Measurements from ENCODE around the gene HTD2. TPM values are rescaled to one million over a fixed set of nuclear protein-coding genes. Genes with fewer than 3 reads are reported as not detected.

The HTD2 gene
- total RNA-seq, 1 experiment from 2014 or later = 13.5 TPM

DNA sequence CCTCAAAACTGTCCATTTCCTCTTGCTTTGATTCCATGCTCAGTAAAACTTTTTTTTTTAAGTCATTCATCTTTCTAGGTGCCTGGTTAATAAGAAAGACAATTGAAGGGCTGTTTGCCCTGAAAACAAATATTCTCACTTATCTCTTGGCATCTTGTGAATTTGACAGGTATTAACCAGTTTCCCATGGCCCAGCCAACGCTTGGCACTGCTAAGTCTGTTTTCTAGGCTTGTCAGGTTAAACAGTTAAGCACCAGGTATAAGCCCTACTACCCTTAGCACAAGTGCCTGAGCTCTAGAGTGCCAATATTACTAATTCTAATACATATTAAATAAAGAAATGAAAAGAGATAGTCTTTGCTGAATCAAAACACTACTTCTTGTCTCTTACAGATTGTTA is 62.7 kb downstream of the HTD2 start:
- intact Hi-C loops (cut with micrococcal nuclease) = no loop called here
- Histone ChIP-seq H3K9ac (ENCODE audit: low read length) (no peak overlapping the region), H3K9me2 (ENCODE audit: insufficient read depth) (no peaks in the 10 kb centered on the region), H3K27me3 (ENCODE audit: insufficient read depth, low read length) (no peaks in the 10 kb centered on the region), H3K4me1 (ENCODE audit: control insufficient read depth in 1 of 2, insufficient read depth in 2 of 2, low read length in 2 of 2) (no peaks in the 10 kb centered on the region), H3K4me2 (ENCODE audit: low read length) (no peak overlapping the region), H3K36me3 (ENCODE audit: control insufficient read depth in 1 of 2, insufficient read depth in 2 of 2, low read length in 2 of 2) (no peaks in the 10 kb centered on the region), H4K20me1 (ENCODE audit: insufficient read depth) (no peaks in the 10 kb centered on the region), H3K9me3 (ENCODE audit: control insufficient read depth in 1 of 2, insufficient read depth in 1 of 2, low read depth in 1 of 2, low read length in 2 of 2) (no peaks in the 10 kb centered on the region), H3K27ac (ENCODE audit: low read depth, low read length) (no peak overlapping the region), H3K79me2 (ENCODE audit: insufficient read depth, low read length) (no peaks in the 10 kb centered on the region), H3K4me3 (replicated peaks in 1 of 2; ENCODE audit: low read depth in 1 of 2, low read length in 2 of 2) (no peak overlapping the region), H2AFZ (ENCODE audit: low read depth, low read length, poor library complexity, severe bottlenecking) (no peak overlapping the region)
- DNase-seq (ENCODE audit: low read depth, low spot score) (no peak), ATAC-seq (no peak)
- RAD21 ChIA-PET (ENCODE audit: low non-redundant PET in 1 of 2, low total read pairs in 2 of 2, uncharacterized antibody in 2 of 2, unreplicated experiment in 2 of 2) = no interaction called here
- TF ChIP-seq YY1 (IDR thresholded peaks at IDR 0.05; ENCODE audit: extremely low read depth, insufficient replicate concordance, low read depth, low read length) (no peak), ZFX (IDR thresholded peaks at IDR 0.05) (no peak), FOSL1 (IDR thresholded peaks at IDR 0.05; ENCODE audit: low read depth) (no peak), SIN3A (IDR thresholded peaks at IDR 0.05; ENCODE audit: low read depth) (no peak), ZNF274 (IDR thresholded peaks at IDR 0.05; ENCODE audit: low read depth, low read length) (no peak), CEBPB (IDR thresholded peaks at IDR 0.05; ENCODE audit: low read depth) (no peak), ELF1 (IDR thresholded peaks at IDR 0.05; ENCODE audit: borderline replicate concordance, low read depth) (no peak), TCF7L2 (IDR thresholded peaks at IDR 0.05; ENCODE audit: borderline replicate concordance, extremely low read depth, insufficient read depth, insufficient read length) (no peak), EZH2phosphoT487 (IDR thresholded peaks at IDR 0.05; ENCODE audit: borderline replicate concordance) (no peak), JUND (IDR thresholded peaks at IDR 0.05) (no peak), POLR2A (IDR thresholded peaks at IDR 0.05; ENCODE audit: borderline replicate concordance, extremely low read depth, insufficient read depth, insufficient read length) (no peak), MAX (IDR thresholded peaks at IDR 0.05) (no peak), SRF (IDR thresholded peaks at IDR 0.05; ENCODE audit: low read depth) (no peak), CBX3 (IDR thresholded peaks at IDR 0.05; ENCODE audit: low read depth) (no peak), CTCF (IDR thresholded peaks at IDR 0.05 in 2 of 3, conservative IDR thresholded peaks at IDR 0.05 in 1 of 3; ENCODE audit: borderline replicate concordance in 1 of 3, insufficient read depth in 1 of 3, low read depth in 2 of 3, low read length in 2 of 3) (no peak)
- TF ChIP-seq, protein P1, sequence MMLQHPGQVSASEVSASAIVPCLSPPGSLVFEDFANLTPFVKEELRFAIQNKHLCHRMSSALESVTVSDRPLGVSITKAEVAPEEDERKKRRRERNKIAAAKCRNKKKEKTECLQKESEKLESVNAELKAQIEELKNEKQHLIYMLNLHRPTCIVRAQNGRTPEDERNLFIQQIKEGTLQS (IDR thresholded peaks at IDR 0.05) = no peak
- TF ChIP-seq, protein P2, sequence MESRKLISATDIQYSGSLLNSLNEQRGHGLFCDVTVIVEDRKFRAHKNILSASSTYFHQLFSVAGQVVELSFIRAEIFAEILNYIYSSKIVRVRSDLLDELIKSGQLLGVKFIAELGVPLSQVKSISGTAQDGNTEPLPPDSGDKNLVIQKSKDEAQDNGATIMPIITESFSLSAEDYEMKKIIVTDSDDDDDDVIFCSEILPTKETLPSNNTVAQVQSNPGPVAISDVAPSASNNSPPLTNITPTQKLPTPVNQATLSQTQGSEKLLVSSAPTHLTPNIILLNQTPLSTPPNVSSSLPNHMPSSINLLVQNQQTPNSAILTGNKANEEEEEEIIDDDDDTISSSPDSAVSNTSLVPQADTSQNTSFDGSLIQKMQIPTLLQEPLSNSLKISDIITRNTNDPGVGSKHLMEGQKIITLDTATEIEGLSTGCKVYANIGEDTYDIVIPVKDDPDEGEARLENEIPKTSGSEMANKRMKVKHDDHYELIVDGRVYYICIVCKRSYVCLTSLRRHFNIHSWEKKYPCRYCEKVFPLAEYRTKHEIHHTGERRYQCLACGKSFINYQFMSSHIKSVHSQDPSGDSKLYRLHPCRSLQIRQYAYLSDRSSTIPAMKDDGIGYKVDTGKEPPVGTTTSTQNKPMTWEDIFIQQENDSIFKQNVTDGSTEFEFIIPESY (IDR thresholded peaks at IDR 0.05; ENCODE audit: extremely low read depth, insufficient replicate concordance, low read length) = no peak
- CTCF ChIA-PET = no interaction called here
- no TSS peak for BruUV-seq (replicated peaks)
- POLR2A ChIA-PET = no interaction called here
